Measurements from ENCODE around the gene CPNE6. TPM values are rescaled to one million over a fixed set of nuclear protein-coding genes. Genes with fewer than 3 reads are reported as not detected.

The CPNE6 gene
- total and polyA plus RNA-seq, 12 donors: 0.12 to 0.64 (median 0.41) TPM; not detected in 8

DNA sequence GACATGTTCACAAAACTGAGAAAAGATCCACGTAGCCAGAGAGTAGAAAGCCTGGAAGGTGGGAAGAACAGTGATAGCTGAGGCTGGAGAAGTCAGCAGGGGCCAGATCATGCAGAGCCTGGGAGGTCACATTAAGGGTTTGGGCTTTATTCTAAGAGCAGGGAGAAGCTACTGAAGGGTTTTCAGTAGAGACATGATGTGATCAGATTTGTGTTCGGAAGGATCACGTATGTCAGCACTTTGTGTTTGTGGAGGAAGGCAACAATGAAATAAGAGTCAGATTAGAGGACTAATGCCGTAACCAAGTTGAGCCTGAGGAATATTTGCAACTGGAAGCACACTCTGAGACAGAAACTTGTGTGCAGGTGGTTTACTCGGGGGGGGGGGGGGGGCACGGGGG is 18.5 kb downstream of the CPNE6 start:
- H3K4me1 ChIP-seq: peaks cover 0 to 30% (median 12%) of the 10 kb centered on the region in 9 donors
- H3K36me3 ChIP-seq: no peaks in the 10 kb centered on the region
- H3K4me3 ChIP-seq: no peak overlapping the region
- 84 to 89% methylated on average over 6 of the region's 6 CpGs for WGBS, 2 donors
- intact Hi-C loops (cut with DNase I): loop anchor here in 9 of 10 donors (1.0 to 10.0 kb wide), 7 partner anchors 31 to 105 kb away; partner anchors contain the start of gene DHRS4L2 (in 2 of the 9)
- no peak overlapping the region for H3K27ac ChIP-seq
- no peaks in the 10 kb centered on the region for H3K9me3 ChIP-seq
- H3K27me3 ChIP-seq: no peaks in the 10 kb centered on the region
- DNase-seq (no peak), ATAC-seq (no peak)
- TF ChIP-seq, protein P1, sequence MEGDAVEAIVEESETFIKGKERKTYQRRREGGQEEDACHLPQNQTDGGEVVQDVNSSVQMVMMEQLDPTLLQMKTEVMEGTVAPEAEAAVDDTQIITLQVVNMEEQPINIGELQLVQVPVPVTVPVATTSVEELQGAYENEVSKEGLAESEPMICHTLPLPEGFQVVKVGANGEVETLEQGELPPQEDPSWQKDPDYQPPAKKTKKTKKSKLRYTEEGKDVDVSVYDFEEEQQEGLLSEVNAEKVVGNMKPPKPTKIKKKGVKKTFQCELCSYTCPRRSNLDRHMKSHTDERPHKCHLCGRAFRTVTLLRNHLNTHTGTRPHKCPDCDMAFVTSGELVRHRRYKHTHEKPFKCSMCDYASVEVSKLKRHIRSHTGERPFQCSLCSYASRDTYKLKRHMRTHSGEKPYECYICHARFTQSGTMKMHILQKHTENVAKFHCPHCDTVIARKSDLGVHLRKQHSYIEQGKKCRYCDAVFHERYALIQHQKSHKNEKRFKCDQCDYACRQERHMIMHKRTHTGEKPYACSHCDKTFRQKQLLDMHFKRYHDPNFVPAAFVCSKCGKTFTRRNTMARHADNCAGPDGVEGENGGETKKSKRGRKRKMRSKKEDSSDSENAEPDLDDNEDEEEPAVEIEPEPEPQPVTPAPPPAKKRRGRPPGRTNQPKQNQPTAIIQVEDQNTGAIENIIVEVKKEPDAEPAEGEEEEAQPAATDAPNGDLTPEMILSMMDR (IDR thresholded peaks at IDR 0.05): no peak

- Histone ChIP-seq H3K9me3 (no peaks in the 10 kb centered on the region), H3K4me1 (peaks cover 3 to 38% (median 21%) of the 10 kb centered on the region in 9 donors), H3K27me3 (no peaks in the 10 kb centered on the region), H3K36me3 (no peaks in the 10 kb centered on the region), H3K4me3 (no peak overlapping the region), H3K27ac (peak overlapping the region in 1 of 10 donors; percentile 44)
- ATAC-seq (no peak), DNase-seq (no peak)
- intact Hi-C loops (cut with DNase I): loop anchor here in 5 of 10 donors (2.0 to 10.0 kb wide), 4 partner anchors 33 to 107 kb away; partner anchors contain the start of gene DHRS4L2 (in 1 of the 5)
- TF ChIP-seq, protein P1 (IDR thresholded peaks at IDR 0.05): no peak
These were observed 20.7 kb downstream of the CPNE6 start for GRCh38 chr14:24092110-24092504.

GRCh38 chr14:24092505-24093206 is 21.3 kb downstream of the CPNE6 start:
- H3K27ac ChIP-seq: peak overlapping the region in 2 of 10 donors; percentile 76 to 91
- intact Hi-C loops (cut with DNase I): loop anchor here in 5 of 10 donors (2.0 to 10.0 kb wide), 4 partner anchors 34 to 108 kb away; partner anchors contain the start of gene DHRS4L2 (in 1 of the 5)
- no peak for ATAC-seq
- TF ChIP-seq, protein P1 (IDR thresholded peaks at IDR 0.05): no peak
- H3K4me3 ChIP-seq: no peak overlapping the region
- no peaks in the 10 kb centered on the region for H3K27me3 ChIP-seq
- H3K9me3 ChIP-seq: no peaks in the 10 kb centered on the region
- peaks cover 3 to 38% (median 21%) of the 10 kb centered on the region in 9 donors for H3K4me1 ChIP-seq
- H3K36me3 ChIP-seq: peaks cover 0 to 1% (median 0%) of the 10 kb centered on the region in 9 donors
- no peak for DNase-seq
- WGBS, 2 donors: 85 to 91% methylated on average over 4 of the region's 4 CpGs

DNA sequence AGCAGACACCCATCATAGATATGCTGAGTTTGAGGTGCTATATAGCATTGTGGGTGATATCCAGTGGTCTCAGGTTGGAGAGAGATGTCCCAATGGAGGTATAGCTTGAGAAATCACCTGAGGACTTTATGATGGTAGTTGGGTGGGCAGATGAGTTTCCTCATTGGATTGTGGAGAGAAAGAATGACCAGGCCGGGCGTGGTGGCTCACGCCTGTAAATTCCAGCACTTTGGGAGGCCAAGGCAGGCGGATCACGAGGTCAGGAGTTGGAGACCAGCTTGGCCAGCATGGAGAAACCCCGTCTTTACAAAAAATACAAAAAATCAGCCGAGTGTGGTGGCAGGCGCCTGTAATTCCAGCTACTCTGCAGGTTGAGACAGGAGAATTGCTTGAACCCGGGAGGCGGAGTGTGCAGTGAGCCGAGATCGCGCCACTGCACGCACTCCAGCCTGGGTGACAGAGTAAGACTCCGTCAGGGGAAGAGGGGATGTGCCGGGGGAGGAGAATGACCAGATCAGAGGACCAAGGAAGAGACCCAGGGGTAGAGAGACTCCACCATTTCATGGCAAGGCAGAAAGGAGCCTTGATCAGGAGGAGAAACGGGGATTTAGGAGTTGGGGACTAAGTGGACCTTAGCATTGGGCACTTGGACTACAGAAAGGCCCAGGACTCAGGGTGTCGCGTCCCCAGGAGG is 22.0 kb downstream of the CPNE6 start:
- DNase-seq (no peak), ATAC-seq (peak in 1 of 8 donors; percentile 1)
- peak overlapping the region in 9 of 10 donors; percentile 76 to 95 (median 91) for H3K27ac ChIP-seq
- H3K27me3 ChIP-seq: no peaks in the 10 kb centered on the region
- TF ChIP-seq, protein P1 (IDR thresholded peaks at IDR 0.05): no peak
- intact Hi-C loops (cut with DNase I): loop anchor here in 5 of 10 donors (2.0 to 10.0 kb wide), 4 partner anchors 35 to 109 kb away; partner anchors contain the start of gene DHRS4L2 (in 1 of the 5)
- WGBS, 2 donors: 85 to 86% methylated on average over 19 of the region's 19 CpGs
- peak overlapping the region in 9 of 10 donors; percentile 61 to 94 (median 87) for H3K4me3 ChIP-seq
- no peaks in the 10 kb centered on the region for H3K9me3 ChIP-seq
- peaks cover 3 to 38% (median 21%) of the 10 kb centered on the region in 9 donors for H3K4me1 ChIP-seq
- peaks cover 0 to 8% (median 0%) of the 10 kb centered on the region in 9 donors for H3K36me3 ChIP-seq

Data from heart right ventricle (tissue), 16 donors.